Measurements from ENCODE around the gene CLK2. TPM values are rescaled to one million over a fixed set of nuclear protein-coding genes. Genes with fewer than 3 reads are reported as not detected.
A peak's percentile ranks its signal among the peaks of the same experiment; 100 is the strongest.

The CLK2 gene
- total and polyA plus RNA-seq, 2 donors (not counting 3 experiments of a cell fraction or from before 2014, with no cell fraction given) = 69.1 to 80.9 TPM

DNA sequence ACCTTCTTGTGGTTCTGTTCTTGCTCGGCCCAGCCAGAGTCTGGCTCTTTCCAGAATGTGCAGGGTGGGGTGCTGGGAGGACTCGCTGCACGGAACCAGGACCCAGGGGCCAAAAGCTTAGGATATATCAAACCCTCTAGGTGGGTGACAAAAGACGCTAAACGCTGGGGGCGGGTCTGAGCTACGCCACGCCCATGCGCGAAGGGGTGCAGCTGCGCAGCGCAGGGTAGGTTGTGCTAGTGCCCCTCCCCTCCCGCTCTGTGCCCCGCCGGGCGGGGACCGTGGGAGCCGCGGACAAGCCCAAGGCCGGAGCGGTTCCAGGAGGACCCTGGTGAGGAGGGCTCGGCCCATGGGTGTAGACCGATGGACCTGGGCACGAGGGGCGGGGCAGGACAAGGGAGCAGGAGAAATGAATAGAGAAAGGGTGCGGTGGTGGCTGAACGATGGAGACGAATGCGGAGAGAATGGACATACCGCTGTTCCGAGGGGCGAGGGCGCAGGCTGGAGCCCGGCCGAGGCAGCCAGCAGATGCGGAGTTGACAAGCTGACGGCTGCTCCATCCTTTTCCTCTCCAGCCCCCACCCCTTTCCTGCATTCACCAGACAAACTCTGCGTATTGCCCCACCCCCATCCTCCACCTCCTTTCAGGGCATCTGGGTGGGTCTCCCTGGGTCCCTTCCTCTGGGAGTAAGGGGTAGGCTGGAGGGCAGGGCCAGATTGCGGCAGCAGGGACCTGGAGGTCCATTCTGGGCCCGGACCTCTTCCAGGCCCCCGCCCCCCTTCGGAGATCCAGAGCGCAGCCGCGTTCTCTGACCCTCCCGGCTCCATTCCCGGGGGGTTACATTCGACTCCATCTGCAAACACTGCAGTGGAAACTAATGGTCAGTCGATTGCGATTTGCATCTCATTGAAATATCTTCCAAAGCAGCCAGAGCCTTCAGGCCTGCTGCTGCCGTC is 47.6 kb upstream of the CLK2 start, which contains the start of gene RUSC1:
Gene RUSC1 (plus strand): TSS at position 234 of the 957 bp plus-strand sequence. CDS start 880 bp downstream, outside the sequence.
- peaks cover 41% of the 10 kb centered on the region for H3K4me1 ChIP-seq (ENCODE audit: control insufficient read depth, extremely low read depth, insufficient read depth, low read length)
- no peak within 1 kb of the TSS for H3K27ac ChIP-seq (ENCODE audit: insufficient read depth, low read depth, low read length)
- H2AFZ ChIP-seq (ENCODE audit: low read depth, low read length) = no peak within 1 kb of the TSS
- no TSS peak for BruUV-seq (replicated peaks)
- TF ChIP-seq POLR2A (IDR thresholded peaks at IDR 0.05; ENCODE audit: low read depth, low read length) (peak; percentile 85), POLR2AphosphoS5 (IDR thresholded peaks at IDR 0.05; ENCODE audit: insufficient read depth, low read depth, low read length) (peak; percentile 80), GATA2 (IDR thresholded peaks at IDR 0.05; ENCODE audit: insufficient read depth, insufficient read length, low read depth, low read length) (no peak)
- H3K36me3 ChIP-seq (ENCODE audit: control insufficient read depth in 2 of 2, extremely low read depth in 1 of 2, insufficient read depth in 2 of 2, low read length in 2 of 2) = peaks cover 17 to 20% of the 10 kb centered on the region in 2 experiments
- dilution Hi-C loops (cut with MboI; ENCODE audit: extremely low pct_ligation_motif_present, low sequenced_read_pairs) = no loop called here
- CTCF ChIA-PET = interaction anchor here (0.5 to 7.2 kb wide), 11 partner anchors 10 to 276 kb away, joined by 3 to 115 read pairs (median 3); partner anchors contain the start of genes CLK2 and FDPS
- POLR2A ChIA-PET = interaction anchor here (0.6 to 1.4 kb wide), 5 partner anchors 9 to 70 kb away, joined by 3 to 10 read pairs (median 4); partner anchors contain the start of genes CLK2 and FDPS
- FAIRE-seq = peak; percentile 80
- H3K9me1 ChIP-seq (replicated peaks; ENCODE audit: control insufficient read depth, extremely low read depth, insufficient read depth, low read length) = no peaks in the 10 kb centered on the region
- H3K79me2 ChIP-seq (ENCODE audit: control insufficient read depth, insufficient read depth, low read length) = no peaks in the 10 kb centered on the region
- H3K9me3 ChIP-seq (replicated peaks; ENCODE audit: control insufficient read depth, insufficient read depth, low read length) = no peaks in the 10 kb centered on the region
- peak; percentile 78 for DNase-seq (ENCODE audit: low read depth, low spot score)
- peak within 1 kb of the TSS in 2 of 3 experiments; percentile 6 to 31 for H3K4me3 ChIP-seq (replicated peaks in 1 of 3; ENCODE audit: insufficient read depth in 1 of 3, low read depth in 1 of 3, low read length in 3 of 3)
- H3K9ac ChIP-seq (replicated peaks; ENCODE audit: extremely low read depth, insufficient read depth, low read length) = no peak within 1 kb of the TSS
- peak within 1 kb of the TSS; percentile 1 for H3K4me2 ChIP-seq (ENCODE audit: insufficient read depth, low read length)
- H4K20me1 ChIP-seq (replicated peaks; ENCODE audit: control insufficient read depth, extremely low read depth, insufficient read depth, low read length) = no peaks in the 10 kb centered on the region
- no peaks in the 10 kb centered on the region for H3K27me3 ChIP-seq (ENCODE audit: control insufficient read depth in 2 of 2, insufficient read depth in 2 of 2, low read length in 2 of 2)
- intact Hi-C loops (cut with micrococcal nuclease) = loop anchor here (5.0 kb wide), 1 partner anchor 326 kb away; no protein-coding TSS in a partner anchor

DNA sequence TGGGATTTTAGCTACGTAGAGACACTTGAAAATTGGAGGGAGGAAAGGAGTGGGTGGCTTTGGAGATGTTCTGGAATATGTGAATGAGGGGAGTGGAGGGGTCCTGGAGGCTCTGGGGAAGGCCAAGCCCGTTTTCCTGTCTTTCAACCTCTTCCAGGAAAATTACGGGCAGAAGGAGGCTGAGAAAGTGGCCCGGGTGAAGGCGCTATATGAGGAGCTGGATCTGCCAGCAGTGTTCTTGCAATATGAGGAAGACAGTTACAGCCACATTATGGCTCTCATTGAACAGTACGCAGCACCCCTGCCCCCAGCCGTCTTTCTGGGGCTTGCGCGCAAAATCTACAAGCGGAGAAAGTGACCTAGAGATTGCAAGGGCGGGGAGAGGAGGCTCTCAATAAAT is 46.9 kb upstream of the CLK2 start:
- no peak for TF ChIP-seq EZH2 (IDR thresholded peaks at IDR 0.05; ENCODE audit: borderline replicate concordance, low read depth, low read length, severe bottlenecking)
- TF ChIP-seq MYC (IDR thresholded peaks at IDR 0.05; ENCODE audit: low read depth, low read length) = no peak
- no peak for TF ChIP-seq POLR2A (IDR thresholded peaks at IDR 0.05; ENCODE audit: low read depth, low read length)
- TF ChIP-seq, protein P1, sequence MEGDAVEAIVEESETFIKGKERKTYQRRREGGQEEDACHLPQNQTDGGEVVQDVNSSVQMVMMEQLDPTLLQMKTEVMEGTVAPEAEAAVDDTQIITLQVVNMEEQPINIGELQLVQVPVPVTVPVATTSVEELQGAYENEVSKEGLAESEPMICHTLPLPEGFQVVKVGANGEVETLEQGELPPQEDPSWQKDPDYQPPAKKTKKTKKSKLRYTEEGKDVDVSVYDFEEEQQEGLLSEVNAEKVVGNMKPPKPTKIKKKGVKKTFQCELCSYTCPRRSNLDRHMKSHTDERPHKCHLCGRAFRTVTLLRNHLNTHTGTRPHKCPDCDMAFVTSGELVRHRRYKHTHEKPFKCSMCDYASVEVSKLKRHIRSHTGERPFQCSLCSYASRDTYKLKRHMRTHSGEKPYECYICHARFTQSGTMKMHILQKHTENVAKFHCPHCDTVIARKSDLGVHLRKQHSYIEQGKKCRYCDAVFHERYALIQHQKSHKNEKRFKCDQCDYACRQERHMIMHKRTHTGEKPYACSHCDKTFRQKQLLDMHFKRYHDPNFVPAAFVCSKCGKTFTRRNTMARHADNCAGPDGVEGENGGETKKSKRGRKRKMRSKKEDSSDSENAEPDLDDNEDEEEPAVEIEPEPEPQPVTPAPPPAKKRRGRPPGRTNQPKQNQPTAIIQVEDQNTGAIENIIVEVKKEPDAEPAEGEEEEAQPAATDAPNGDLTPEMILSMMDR (IDR thresholded peaks at IDR 0.05; ENCODE audit: extremely low read depth in 1 of 2, insufficient read depth in 1 of 2, low read depth in 1 of 2, low read length in 2 of 2) = no peak
- no peak for TF ChIP-seq GATA2 (IDR thresholded peaks at IDR 0.05; ENCODE audit: insufficient read depth, insufficient read length, low read depth, low read length)
- no peak for TF ChIP-seq FOS (IDR thresholded peaks at IDR 0.05; ENCODE audit: borderline replicate concordance, insufficient read depth, low read length)
- TF ChIP-seq JUN (IDR thresholded peaks at IDR 0.05; ENCODE audit: borderline replicate concordance, insufficient read depth, insufficient read length, low read depth) = no peak
- no peak for TF ChIP-seq POLR2AphosphoS5 (IDR thresholded peaks at IDR 0.05; ENCODE audit: insufficient read depth, low read depth, low read length)
- TF ChIP-seq, protein P2, sequence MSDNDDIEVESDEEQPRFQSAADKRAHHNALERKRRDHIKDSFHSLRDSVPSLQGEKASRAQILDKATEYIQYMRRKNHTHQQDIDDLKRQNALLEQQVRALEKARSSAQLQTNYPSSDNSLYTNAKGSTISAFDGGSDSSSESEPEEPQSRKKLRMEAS (IDR thresholded peaks at IDR 0.05; ENCODE audit: insufficient read depth, insufficient read length) = no peak
- Histone ChIP-seq H2AFZ (ENCODE audit: low read depth, low read length) (no peak overlapping the region), H3K36me3 (ENCODE audit: control insufficient read depth in 2 of 2, extremely low read depth in 1 of 2, insufficient read depth in 2 of 2, low read length in 2 of 2) (peaks cover 17 to 18% of the 10 kb centered on the region in 2 experiments), H3K9ac (replicated peaks; ENCODE audit: extremely low read depth, insufficient read depth, low read length) (no peak overlapping the region), H3K9me1 (replicated peaks; ENCODE audit: control insufficient read depth, extremely low read depth, insufficient read depth, low read length) (no peaks in the 10 kb centered on the region), H3K79me2 (ENCODE audit: control insufficient read depth, insufficient read depth, low read length) (no peaks in the 10 kb centered on the region), H3K4me2 (ENCODE audit: insufficient read depth, low read length) (peak overlapping the region; percentile 1), H4K20me1 (replicated peaks; ENCODE audit: control insufficient read depth, extremely low read depth, insufficient read depth, low read length) (no peaks in the 10 kb centered on the region), H3K27ac (ENCODE audit: insufficient read depth, low read depth, low read length) (no peak overlapping the region), H3K9me3 (replicated peaks; ENCODE audit: control insufficient read depth, insufficient read depth, low read length) (no peaks in the 10 kb centered on the region), H3K27me3 (ENCODE audit: control insufficient read depth in 2 of 2, insufficient read depth in 2 of 2, low read length in 2 of 2) (no peaks in the 10 kb centered on the region), H3K4me1 (ENCODE audit: control insufficient read depth, extremely low read depth, insufficient read depth, low read length) (peaks cover 35% of the 10 kb centered on the region), H3K4me3 (replicated peaks in 1 of 3; ENCODE audit: insufficient read depth in 1 of 3, low read depth in 1 of 3, low read length in 3 of 3) (peak overlapping the region in 1 of 3 experiments; percentile 31)
- BruUV-seq (replicated peaks) = TSS peak; percentile 11
- ChIA-PET POLR2A (interaction anchor here (0.6 to 0.9 kb wide), 2 partner anchors 9 to 10 kb away, joined by 4 to 10 read pairs; no protein-coding TSS in a partner anchor), CTCF (interaction anchor here (0.5 to 7.2 kb wide), 9 partner anchors 9 to 276 kb away, joined by 3 to 115 read pairs (median 4); partner anchors contain the start of genes CLK2 and FDPS)
- dilution Hi-C loops (cut with MboI; ENCODE audit: extremely low pct_ligation_motif_present, low sequenced_read_pairs) (no loop called here), intact Hi-C loops (cut with micrococcal nuclease) (loop anchor here (5.0 kb wide), 1 partner anchor 327 kb away; no protein-coding TSS in a partner anchor)
- peak; percentile 8 for FAIRE-seq
- no peak for DNase-seq (ENCODE audit: low read depth, low spot score)

Data from endothelial cell of umbilical vein (primary cell).